HG03103 (cell line): ENCODE measurements around the gene TSNAXIP1.
"Not testable (repeated sequence)": the region's sequence is repeated elsewhere in the genome, so short reads cannot be mapped to it uniquely, and the experiment has no call there.

Experiments used
- ATAC-seq: cut with Tn5 transposase; IDR thresholded peaks from one replicate; pipeline ENCODE4 v1.9.1; 2021; ENCODE audit warnings: low read depth; ENCODE audit not compliant: unreplicated experiment

TSNAXIP1 gene

DNA sequence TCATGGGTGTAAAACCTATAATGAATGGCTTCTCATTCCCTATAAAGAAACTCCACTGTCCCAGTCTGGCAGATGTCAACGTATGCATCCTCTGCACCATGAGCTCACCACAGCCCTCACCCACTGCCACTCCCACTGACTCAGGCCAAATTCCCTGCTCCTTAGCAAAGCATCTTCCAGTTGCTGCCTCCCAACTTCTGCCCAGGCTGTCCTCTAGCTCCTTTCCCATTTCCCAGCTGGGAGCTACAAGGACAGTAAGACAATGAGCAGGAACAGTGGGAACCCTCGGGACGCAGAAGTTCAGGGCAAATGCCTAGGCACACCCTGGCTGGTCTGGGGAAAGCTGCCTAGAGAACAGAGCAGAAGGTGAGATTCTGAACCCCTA, 26.3 kb downstream of the TSNAXIP1 start:
- no peak for ATAC-seq

DNA sequence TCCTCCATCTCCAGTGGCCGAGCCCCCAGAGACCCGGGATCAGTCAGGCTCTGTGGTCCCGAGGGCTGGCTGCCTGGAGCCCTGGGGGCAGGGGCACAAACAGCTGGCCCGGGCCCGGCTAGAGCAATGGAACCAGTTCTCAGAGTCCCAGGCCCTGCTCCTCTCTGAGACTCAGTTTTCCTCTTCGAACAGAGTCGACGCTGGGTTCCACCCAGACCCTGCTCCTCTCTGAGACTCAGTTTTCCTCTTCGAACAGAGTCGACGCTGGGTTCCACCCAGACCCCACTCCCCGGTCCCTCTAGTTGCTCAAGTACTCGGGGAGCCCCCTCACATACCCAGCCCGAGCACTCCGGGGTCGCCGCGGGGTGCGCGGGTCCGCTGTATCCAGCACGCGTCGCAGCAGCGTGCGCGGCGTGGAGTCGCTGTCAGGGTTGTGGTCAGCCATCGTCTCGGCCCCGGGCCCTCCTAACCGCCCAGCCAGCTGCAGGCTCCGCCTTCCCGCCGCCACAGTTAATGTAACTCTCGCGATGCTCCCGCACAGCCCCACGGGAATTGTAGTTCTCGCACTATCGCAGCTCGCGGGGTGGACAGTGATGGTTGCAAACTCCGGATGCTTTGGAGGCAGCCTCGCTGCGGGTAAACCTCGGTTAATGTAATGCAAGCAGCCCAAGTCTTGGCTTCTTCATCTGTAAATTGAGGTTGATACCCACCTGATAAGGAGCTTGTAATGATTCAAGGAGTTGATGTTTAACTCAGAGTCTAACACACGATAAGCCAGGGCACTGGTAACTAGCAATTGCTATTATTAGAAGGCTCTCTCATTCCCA, 26.9 kb downstream of the TSNAXIP1 start:
- ATAC-seq, result peak; percentile 93

DNA sequence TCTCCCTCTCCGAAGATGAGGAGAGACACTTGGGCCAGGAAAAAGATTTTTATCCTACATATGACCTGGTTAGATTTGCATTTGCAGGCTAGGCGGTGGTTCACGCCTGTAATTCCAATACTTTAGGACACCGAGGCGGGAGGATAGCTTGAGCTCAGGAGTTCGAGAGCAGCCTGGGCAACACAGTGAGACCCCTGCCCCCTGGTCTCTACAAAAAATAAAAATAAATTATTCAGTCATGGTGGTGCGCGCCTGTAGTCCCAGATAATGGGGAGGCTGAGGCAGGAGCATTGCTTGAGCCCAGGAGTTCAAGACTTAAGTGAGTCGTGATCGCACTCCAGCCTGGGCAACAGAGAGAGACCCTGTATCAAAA, 27.5 kb downstream of the TSNAXIP1 start:
- ATAC-seq, result no peak

DNA sequence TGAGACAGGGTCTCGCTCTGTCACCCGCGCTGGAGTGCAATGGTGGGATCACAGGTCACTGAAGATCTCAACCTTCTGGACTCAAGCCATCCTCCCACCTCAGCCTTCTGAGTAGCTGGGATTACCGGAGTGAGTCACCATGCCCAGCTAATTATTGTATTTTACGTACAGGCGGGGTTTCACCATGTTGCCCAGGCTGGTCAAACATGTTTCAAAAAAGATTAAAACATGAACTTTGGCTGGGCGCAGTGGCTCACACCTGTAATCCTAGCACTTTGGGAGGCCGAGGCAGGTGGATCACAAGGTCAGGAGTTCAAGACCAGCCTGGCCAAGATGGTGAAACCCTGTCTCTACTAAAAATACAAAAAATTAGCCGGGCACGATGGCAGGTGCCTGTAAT, 30.5 kb downstream of the TSNAXIP1 start:
- ATAC-seq, result not testable (repeated sequence)

DNA sequence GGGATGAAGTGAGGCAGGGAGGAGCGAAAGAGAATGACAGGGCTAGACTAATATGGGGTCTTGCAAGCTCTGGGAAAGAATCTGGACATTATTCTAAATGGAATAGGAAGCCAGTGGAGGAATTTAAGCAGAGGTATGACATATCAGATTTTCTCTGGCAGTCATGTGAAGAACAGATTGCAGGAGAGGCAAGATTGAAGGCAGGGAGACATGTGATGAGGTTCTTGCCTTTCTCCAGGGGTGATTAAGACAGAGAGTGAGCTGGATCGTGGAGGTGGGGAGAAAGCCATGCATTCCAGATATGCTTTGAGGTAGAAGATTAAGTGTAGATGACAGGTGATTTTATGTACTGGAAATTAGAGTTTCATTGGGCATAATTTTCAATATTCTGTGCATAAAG, 31.1 kb downstream of the TSNAXIP1 start:
- no peak for ATAC-seq

DNA sequence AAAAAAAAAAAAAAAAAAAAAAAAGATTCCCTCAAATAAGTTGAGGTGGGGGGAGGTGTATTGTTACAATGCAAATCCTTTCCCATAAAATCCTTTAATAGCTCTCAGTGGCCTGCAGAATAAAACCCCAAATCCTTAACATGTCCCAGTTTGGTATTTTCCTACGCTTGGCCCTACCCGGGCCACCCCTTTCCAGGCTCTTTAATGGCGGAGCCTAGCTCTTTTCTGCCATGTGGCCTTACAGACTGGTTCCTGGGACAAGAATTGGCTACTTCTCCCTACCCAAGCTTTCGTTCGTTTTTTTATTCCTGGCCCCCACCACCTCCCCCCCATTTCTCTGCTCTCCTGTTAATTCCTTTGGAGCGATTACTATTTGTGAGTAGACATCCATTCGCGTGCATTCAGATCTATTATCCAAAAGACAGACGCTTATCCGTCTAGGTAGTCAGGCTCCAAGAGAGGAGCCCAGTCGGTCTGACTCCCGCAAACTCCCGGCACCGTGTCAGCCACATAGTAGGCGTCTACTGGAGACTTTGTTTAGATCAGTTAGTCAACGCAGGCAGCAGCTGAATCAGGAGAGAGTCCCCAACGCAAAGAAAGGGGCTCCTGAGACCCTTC, 34.6 kb downstream of the TSNAXIP1 start:
- no peak for ATAC-seq

DNA sequence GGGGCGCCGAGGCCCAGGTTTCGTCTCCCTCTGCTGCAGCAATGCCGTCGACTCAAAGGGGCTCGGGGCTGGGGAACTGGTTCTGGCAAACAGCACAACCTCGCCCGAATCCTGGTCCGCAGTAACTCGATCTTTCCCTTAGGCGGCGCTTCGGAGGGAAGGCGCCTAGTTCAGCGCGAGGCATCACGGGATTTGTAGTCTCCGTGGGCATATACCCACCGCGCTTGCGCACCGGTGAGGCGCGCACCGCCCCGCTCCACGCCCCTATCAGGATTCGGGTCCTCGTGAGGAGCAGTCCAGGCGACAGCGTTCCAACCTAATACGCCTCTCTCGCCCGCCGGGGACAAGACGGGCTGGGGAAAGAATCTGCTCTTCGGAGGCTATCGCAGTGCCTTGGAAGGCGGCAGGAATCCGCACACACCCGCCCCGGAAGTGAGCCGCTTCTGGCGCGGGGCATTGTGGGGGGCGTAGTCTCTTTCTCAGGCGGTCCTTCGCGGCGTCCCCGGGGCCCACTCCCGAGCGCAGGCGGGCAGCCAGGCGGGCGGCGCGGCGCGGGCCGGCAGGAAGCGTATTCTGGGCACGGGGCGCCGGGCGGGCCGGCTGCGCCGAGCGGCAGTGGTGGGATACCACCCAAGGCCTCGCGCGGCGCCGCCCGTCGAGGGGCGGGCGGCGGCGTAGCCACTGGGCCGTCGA, 35.3 kb downstream of the TSNAXIP1 start, which contains the start of gene THAP11:
THAP11 (plus strand) TSS at position 505 of the 693 bp plus-strand sequence. CDS start 235 bp downstream, outside the sequence.
- peak; percentile 34 for ATAC-seq

DNA sequence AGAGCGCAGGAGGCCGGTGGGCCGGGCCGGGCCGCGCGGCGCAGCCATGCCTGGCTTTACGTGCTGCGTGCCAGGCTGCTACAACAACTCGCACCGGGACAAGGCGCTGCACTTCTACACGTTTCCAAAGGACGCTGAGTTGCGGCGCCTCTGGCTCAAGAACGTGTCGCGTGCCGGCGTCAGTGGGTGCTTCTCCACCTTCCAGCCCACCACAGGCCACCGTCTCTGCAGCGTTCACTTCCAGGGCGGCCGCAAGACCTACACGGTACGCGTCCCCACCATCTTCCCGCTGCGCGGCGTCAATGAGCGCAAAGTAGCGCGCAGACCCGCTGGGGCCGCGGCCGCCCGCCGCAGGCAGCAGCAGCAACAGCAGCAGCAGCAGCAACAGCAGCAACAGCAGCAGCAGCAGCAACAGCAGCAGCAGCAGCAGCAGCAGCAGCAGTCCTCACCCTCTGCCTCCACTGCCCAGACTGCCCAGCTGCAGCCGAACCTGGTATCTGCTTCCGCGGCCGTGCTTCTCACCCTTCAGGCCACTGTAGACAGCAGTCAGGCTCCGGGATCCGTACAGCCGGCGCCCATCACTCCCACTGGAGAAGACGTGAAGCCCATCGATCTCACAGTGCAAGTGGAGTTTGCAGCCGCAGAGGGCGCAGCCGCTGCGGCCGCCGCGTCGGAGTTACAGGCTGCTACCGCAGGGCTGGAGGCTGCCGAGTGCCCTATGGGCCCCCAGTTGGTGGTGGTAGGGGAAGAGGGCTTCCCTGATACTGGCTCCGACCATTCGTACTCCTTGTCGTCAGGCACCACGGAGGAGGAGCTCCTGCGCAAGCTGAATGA, 36.0 kb downstream of the TSNAXIP1 start:
- peak; percentile 2 for ATAC-seq

DNA sequence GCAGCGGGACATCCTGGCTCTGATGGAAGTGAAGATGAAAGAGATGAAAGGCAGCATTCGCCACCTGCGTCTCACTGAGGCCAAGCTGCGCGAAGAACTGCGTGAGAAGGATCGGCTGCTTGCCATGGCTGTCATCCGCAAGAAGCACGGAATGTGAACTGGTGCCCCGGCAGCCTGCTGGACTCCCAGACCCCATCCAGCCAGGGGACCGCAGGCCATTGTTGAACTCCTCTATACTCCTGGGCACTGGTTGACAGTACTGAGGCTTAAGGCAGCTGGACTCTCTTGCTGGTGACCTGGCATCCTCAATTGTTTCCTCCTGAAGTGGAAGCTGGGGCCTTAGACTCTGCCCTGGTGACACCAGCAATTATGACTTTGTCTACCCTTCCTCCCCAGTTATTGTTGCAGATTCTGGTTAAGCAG, 36.7 kb downstream of the TSNAXIP1 start:
- ATAC-seq, result no peak

DNA sequence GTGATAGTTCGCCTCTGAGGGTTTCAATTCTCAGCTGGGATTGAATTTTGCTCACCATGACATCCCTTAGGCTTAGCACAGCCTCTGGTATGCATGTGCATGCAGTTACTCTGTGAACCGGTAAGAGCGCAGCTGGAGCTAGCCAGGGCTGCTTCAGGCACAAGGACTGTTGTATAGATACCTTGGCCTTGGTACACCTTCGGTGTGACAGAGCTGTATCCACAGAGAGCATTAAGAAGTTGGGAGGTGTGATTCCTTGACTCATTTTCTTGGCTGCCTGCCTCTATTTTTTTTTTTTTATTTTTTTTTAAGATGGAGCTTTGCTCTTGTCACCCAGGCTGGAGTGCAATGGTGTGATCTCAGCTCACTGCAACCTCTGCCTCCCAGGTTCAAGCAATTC, 37.8 kb downstream of the TSNAXIP1 start:
- ATAC-seq, result no peak

DNA sequence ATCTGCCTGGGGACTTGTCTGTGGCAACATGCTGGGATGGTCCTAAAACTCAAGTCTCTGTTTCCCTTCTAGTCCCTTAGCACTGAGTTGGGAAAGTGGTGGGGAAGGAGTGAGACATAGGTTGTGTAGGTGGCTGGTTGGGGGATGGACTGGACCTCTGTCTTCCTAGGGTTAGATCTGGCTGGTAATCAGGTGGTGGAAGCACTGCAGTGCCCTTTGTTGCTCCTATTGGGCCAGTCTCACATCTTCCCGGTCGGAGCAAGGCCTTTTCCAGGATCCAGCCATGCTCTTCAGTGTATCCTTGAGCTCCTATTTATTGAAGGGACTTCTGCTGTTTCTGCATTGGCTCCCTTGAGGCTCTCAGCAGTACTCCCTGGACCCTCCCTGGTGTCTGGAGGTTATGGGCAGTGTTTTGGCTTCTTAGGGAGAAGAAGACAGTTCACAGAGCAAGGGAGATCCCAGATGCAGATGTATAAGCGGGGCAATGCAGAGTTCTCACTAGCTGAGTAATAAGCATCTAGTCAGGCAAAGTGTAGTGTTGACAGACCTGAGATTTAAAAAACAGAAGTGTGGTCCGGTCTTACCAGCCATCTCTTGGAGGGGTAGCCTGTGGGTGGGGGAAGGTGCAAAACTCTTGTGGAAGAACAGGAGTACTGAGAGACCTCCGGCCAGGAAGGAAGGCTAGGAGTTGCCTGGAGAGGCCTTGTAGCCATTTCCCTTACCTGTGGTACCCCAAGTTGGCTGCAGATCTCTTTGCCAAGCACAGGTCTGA, 38.8 kb downstream of the TSNAXIP1 start:
- no peak for ATAC-seq

DNA sequence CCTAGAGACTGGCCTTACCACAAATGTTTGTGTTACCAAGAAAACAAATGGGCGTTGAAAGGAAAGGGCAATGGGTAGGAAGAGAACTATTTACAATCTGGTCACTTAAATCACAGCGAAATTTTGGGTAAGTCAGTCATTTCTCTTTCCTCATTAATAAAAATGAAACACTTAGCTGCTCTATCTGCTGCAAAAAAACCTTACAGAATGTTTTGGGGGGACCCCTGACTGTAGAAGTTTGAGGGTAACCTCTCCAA, 39.3 kb downstream of the TSNAXIP1 start:
- no peak for ATAC-seq

DNA sequence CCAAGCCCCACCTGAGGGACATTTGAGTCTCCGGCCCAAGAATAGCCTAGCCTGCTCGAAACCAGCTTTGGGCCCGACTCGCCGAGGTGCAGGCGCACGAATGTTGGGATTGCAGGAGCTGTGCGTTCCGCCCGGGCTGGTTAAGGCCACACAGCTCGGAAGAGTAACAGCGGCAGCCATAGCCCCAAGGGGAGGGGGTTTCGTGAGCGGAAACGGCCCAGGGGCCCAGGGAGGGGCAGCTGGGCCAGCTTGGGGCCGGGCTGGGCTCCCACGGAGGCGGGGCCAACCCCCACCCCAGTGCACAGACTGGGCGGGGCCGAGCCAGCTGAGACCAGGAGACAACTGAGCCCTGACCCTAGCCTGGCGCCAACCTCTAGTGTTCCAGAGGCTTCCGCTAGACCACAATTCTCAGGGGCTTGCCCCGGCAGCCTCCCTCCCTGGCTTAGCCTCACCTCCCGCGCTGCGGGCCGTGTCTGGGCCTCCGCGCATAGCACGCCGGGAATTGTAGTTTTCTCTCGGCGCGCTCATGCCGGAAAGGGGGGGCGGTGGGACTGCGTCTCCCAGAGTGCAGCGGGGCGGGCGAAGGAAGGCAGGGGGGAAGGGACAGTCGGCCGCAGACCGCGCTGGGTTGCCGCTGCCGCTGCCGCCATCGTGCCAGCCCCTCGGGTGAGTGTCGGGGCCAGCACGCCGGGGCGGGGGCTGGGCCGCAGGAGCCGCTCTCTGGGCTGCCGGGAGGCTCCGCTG, 39.8 kb downstream of the TSNAXIP1 start, which contains the start of gene NUTF2:
NUTF2 (plus strand) TSS at position 614 of the 744 bp plus-strand sequence. CDS start 18,198 bp downstream, outside the sequence.
- peak; percentile 53 for ATAC-seq

DNA sequence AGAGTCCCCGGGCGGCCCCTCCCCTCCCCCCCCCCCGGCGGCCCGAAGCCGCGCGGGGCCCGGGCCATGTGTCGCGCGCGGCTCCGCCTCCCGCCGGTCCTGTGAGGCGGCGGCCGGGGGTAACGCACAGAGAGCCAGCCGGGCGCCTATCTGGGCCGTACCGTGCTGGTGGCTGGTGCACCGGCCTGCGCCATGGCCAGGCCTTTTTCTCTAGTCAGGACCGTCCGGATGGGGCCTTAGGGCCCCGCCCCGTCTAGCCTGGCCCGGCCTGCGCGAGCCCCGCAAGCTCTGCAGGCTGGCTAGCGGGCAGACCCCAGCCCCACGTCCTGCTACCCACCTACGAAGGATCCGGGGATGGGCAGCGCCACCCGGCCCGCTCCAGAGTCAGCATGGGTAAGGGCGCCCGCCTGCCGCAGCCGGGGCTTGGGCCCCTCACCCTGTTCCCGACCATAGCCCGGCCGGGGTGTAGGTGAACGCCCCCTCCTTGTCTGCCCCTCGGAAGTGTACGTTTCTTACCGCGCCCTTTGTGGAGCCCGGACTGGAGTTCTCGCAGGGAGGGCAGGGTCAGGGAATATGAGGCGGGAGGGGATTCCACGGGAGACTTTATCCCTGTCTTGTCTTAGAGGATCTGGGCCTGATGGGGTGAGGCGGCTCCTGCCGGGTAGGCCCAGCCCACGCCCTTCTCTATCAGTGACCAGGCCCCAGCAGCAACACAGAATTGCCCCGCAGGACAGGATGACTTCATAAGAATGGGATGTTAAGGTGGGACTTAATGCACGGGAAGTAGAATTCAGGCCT, 40.6 kb downstream of the TSNAXIP1 start, which contains the start of gene CENPT:
CENPT (minus strand) TSS at position 630 of the 798 bp plus-strand sequence. CDS start 13,834 bp downstream, outside the sequence.
- peak; percentile 36 for ATAC-seq

DNA sequence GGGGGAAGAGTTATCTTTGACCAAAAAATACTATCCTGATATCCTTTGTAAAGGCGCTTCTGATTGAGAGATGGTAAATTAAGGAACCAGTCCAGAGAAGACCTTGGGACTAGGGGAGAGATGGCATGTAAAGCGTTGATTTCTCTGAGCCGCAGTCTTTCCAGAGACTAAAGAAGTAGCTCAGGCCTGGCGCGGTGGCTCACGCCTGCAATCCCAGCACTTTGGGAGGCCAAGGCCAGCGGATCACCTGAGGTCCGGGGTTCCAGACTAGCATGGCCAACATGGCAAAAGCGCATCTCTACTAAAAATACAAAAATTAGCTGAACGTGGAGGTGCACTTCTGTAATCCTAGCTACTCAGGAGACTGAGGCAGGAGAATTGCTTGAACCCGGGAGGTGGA, 41.4 kb downstream of the TSNAXIP1 start:
- no peak for ATAC-seq

DNA sequence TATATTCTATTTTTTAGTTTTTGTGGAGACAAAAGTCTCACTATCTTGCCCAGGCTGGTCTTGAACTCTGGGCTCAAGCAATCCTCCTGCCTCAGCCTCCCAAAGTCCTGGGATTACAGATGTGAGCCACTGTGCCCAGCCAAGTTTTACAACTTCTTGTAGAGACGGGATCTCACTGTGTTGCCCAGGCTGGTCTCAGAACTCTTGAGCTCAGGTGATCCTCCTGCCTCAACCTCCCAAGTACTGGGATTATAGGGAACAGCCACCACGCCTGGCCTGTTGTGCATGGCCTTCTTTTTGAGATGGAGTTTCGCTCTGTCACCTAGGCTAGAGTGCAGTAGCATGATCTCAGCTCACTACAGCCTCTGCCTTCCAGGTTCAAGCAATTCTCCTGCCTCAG, 47.0 kb downstream of the TSNAXIP1 start:
- no peak for ATAC-seq

DNA sequence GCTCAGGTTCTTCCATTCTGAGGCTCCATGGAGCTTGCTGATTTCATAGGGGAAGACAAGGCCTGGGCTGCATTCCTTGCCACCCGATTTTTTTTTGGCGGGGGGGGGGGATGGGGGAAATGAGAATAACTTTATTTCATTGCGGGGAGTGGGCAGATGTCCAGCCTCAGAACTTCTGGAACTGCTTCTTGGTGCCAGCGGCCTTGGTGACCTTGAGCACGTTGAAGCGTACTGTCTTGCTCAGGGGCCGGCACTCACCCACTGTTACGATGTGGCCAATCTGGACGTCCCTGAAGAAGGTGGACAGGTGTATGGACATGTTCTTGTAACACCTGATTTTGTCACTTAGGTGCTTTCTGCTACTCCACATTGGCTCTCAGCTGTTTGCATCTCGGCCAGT, 49.1 kb downstream of the TSNAXIP1 start:
- ATAC-seq, result no peak

DNA sequence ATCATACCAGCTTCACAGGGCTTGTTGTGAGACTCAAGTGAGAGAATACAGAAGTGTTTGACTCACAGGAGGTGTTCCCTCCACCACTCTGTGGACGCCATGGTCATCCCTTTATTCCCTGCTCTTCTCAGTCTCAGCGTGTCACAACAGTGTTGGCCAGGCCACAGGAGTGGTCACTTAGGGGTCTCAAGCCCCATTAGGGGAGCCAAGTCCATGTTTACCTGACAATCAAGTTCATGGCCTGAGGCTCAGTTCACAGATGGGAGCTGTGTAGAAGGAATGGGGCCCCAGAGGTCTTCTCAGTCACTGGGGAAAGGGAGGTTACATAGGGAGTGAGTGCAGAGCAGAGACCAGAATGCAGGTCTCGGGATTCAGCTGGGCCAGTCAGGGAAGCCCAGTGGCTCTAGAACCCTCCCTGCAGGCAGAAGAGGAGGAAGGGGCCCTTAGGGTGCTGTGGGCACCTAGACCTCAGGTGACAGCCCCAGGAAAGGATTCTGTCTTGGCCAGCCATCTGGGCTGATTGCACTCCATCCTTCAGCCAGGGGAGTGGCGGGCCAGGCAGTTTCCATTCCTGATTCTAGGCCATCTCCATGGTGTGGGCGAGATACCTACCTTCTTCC, 50.3 kb downstream of the TSNAXIP1 start:
- no peak for ATAC-seq
